ENCODE data around the gene STXBP3. TPM values are rescaled to one million over a fixed set of nuclear protein-coding genes. Genes with fewer than 3 reads are reported as not detected.

Gene STXBP3
- total and polyA plus RNA-seq, 4 experiments from 2014 or later: 69.0 to 92.5 (median 82.5) TPM

DNA sequence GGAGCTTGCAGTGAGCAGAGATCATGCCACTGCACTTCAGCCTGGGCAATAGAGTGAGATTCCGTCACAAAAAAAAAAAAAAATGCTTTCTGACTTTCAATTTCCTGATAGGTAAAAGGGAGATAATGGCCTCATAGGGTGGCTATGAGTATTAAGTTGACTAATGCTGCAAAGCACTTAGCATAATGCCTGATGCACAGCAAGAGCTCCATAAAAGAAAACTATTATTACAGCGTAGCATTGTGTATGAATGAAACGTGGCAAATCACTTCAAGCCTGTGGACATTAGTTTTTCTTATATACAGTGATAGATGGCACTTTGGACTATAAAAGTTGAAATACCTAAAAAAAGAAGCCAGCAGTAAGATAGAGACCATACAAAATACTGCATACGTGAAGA is 17.0 kb upstream of the STXBP3 start:
- no peaks in the 10 kb centered on the region for H3K36me3 Mint-ChIP-seq
- no peak overlapping the region for H3K27ac ChIP-seq (ENCODE audit: low read depth, low read length)
- no peaks in the 10 kb centered on the region for H3K4me1 Mint-ChIP-seq
- no peaks in the 10 kb centered on the region for H3K36me3 ChIP-seq (ENCODE audit: insufficient read depth, low read length)
- POLR2A ChIA-PET (ENCODE audit: partially characterized antibody): interaction anchor here (0.7 to 0.8 kb wide), 2 partner anchors 37 to 948 kb away, joined by 3 read pairs; partner anchors contain the start of gene PRPF38B
- no peaks in the 10 kb centered on the region for H3K27me3 ChIP-seq (ENCODE audit: insufficient read depth, low read length)
- no peaks in the 10 kb centered on the region for H3K4me1 ChIP-seq (ENCODE audit: insufficient read depth, low read length)
- no peak overlapping the region for H3K4me3 Mint-ChIP-seq
- no peaks in the 10 kb centered on the region for H3K9me3 Mint-ChIP-seq
- no peak overlapping the region for H3K27ac Mint-ChIP-seq
- no peak for DNase-seq
- intact Hi-C loops (cut with micrococcal nuclease): no loop called here
- peaks cover 7 to 8% of the 10 kb centered on the region in 2 donors for H3K27me3 Mint-ChIP-seq
- H3K9me3 ChIP-seq (ENCODE audit: control insufficient read depth in 1 of 2, low read length in 2 of 2): no peaks in the 10 kb centered on the region
- no peak overlapping the region for H3K4me3 ChIP-seq (ENCODE audit: low read length in 2 of 2)
- CTCF ChIA-PET (ENCODE audit: partially characterized antibody): interaction anchor here (0.7 to 1.0 kb wide), 2 partner anchors 11 to 32 kb away, joined by 3 read pairs; no protein-coding TSS in a partner anchor

DNA sequence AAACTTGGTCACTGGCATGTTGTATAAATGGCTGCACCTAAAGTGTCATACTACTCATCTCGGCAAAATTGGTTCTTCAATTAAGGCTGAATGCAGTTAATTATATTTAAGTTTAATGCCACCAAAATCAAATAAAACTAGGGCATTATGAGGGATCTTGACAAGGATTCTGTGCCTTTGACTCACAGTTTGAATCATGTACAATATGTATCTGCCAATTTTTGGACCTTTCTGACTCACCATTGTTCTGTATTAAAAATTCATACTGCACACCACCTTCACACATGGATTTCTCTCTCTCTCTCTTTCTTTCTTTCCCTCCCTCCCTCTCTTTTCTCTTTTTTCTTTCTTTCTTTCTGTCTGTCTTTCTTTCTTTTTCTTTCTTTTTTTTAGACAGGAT is 14.1 kb upstream of the STXBP3 start:
- no peaks in the 10 kb centered on the region for H3K9me3 ChIP-seq (ENCODE audit: control insufficient read depth in 1 of 2, low read length in 2 of 2)
- H3K4me1 Mint-ChIP-seq: no peaks in the 10 kb centered on the region
- ChIA-PET CTCF (ENCODE audit: partially characterized antibody) (no interaction called here), POLR2A (ENCODE audit: partially characterized antibody) (no interaction called here)
- H3K36me3 ChIP-seq (ENCODE audit: insufficient read depth, low read length): no peaks in the 10 kb centered on the region
- H3K27ac Mint-ChIP-seq: no peak overlapping the region
- no peaks in the 10 kb centered on the region for H3K36me3 Mint-ChIP-seq
- H3K4me3 Mint-ChIP-seq: no peak overlapping the region
- H3K9me3 Mint-ChIP-seq: no peaks in the 10 kb centered on the region
- H3K27me3 Mint-ChIP-seq: peaks cover 7 to 12% of the 10 kb centered on the region in 2 donors
- no peak for DNase-seq
- no peak overlapping the region for H3K27ac ChIP-seq (ENCODE audit: low read depth, low read length)
- H3K4me1 ChIP-seq (ENCODE audit: insufficient read depth, low read length): no peaks in the 10 kb centered on the region
- intact Hi-C loops (cut with micrococcal nuclease): no loop called here
- no peak overlapping the region for H3K4me3 ChIP-seq (ENCODE audit: low read length in 2 of 2)
- H3K27me3 ChIP-seq (ENCODE audit: insufficient read depth, low read length): no peaks in the 10 kb centered on the region

- Histone ChIP-seq H3K27me3 (ENCODE audit: insufficient read depth, low read length) (no peaks in the 10 kb centered on the region), H3K4me3 (ENCODE audit: low read length in 2 of 2) (no peak overlapping the region), H3K9me3 (ENCODE audit: control insufficient read depth in 1 of 2, low read length in 2 of 2) (no peaks in the 10 kb centered on the region), H3K36me3 (ENCODE audit: insufficient read depth, low read length) (no peaks in the 10 kb centered on the region), H3K4me1 (ENCODE audit: insufficient read depth, low read length) (no peaks in the 10 kb centered on the region), H3K27ac (ENCODE audit: low read depth, low read length) (no peak overlapping the region)
- no peak for DNase-seq
- peaks cover 3 to 7% of the 10 kb centered on the region in 2 donors for H3K27me3 Mint-ChIP-seq
- no peaks in the 10 kb centered on the region for H3K36me3 Mint-ChIP-seq
- H3K9me3 Mint-ChIP-seq: peaks cover 0 to 2% (median 0%) of the 10 kb centered on the region in 8 donors
- H3K4me3 Mint-ChIP-seq: no peak overlapping the region
- CTCF ChIA-PET (ENCODE audit: partially characterized antibody): no interaction called here
- H3K27ac Mint-ChIP-seq: no peak overlapping the region
- no peaks in the 10 kb centered on the region for H3K4me1 Mint-ChIP-seq
- POLR2A ChIA-PET (ENCODE audit: partially characterized antibody): no interaction called here
- intact Hi-C loops (cut with micrococcal nuclease): no loop called here
These were observed 12.2 kb upstream of the STXBP3 start for GRCh38 chr1:108734171-108734865.

DNA sequence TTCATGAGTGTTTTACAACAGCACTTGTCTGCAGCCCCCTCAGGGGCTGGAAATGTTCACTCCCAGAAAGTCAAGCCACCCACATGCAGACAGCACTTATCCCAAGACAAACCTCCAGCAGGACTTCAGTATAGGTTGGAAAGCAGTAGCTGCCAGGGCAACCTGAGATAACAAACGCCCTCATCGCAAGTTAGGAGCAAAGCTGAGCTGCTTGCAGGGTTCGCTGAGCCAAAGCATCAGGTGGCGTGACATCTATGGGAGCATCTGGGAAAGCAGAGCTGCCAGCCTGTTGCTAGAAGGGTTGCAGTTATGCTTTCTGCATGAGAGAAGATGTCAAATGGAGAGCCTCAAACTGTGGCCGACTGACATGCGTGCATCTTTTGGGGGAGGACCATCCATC is 4.2 kb upstream of the STXBP3 start:
- Mint-ChIP-seq H3K27ac (peak overlapping the region in 1 of 7 donors; percentile 19), H3K4me1 (peaks cover 3 to 11% (median 5%) of the 10 kb centered on the region in 4 donors), H3K4me3 (no peak overlapping the region), H3K27me3 (no peaks in the 10 kb centered on the region), H3K9me3 (peaks cover 0 to 7% (median 0%) of the 10 kb centered on the region in 8 donors), H3K36me3 (peaks cover 0 to 8% of the 10 kb centered on the region in 2 donors)
- Histone ChIP-seq H3K9me3 (ENCODE audit: control insufficient read depth in 1 of 2, low read length in 2 of 2) (no peaks in the 10 kb centered on the region), H3K4me3 (ENCODE audit: low read length in 2 of 2) (no peak overlapping the region), H3K27ac (ENCODE audit: low read depth, low read length) (no peak overlapping the region), H3K4me1 (ENCODE audit: insufficient read depth, low read length) (peaks cover 4% of the 10 kb centered on the region), H3K36me3 (ENCODE audit: insufficient read depth, low read length) (no peaks in the 10 kb centered on the region), H3K27me3 (ENCODE audit: insufficient read depth, low read length) (no peaks in the 10 kb centered on the region)
- POLR2A ChIA-PET (ENCODE audit: partially characterized antibody): no interaction called here
- intact Hi-C loops (cut with micrococcal nuclease): no loop called here
- no peak for DNase-seq
- CTCF ChIA-PET (ENCODE audit: partially characterized antibody): no interaction called here

- ChIA-PET CTCF (ENCODE audit: partially characterized antibody) (interaction anchor here (1.3 to 2.8 kb wide), 2 partner anchors 41 to 53 kb away, joined by 3 to 16 read pairs; partner anchors contain the start of gene PRPF38B), POLR2A (ENCODE audit: partially characterized antibody) (interaction anchor here (1.0 to 2.5 kb wide), 3 partner anchors 48 to 85 kb away, joined by 3 to 9 read pairs (median 6); partner anchors contain the start of genes HENMT1 and PRPF38B)
- Mint-ChIP-seq H3K4me1 (peaks cover 24 to 45% (median 32%) of the 10 kb centered on the region in 4 donors), H3K9me3 (peaks cover 0 to 5% (median 0%) of the 10 kb centered on the region in 8 donors), H3K36me3 (peaks cover 0 to 22% of the 10 kb centered on the region in 2 donors), H3K4me3 (peak overlapping the region; percentile 94 to 100 (median 99)), H3K27me3 (no peaks in the 10 kb centered on the region), H3K27ac (peak overlapping the region; percentile 94 to 100 (median 99))
- H3K9me3 ChIP-seq (ENCODE audit: control insufficient read depth in 1 of 2, low read length in 2 of 2): no peaks in the 10 kb centered on the region
- H3K27me3 ChIP-seq (ENCODE audit: insufficient read depth, low read length): no peaks in the 10 kb centered on the region
- H3K27ac ChIP-seq (ENCODE audit: low read depth, low read length): peak overlapping the region; percentile 95
- no peak overlapping the region for H3K4me3 ChIP-seq (ENCODE audit: low read length in 2 of 2)
- H3K36me3 ChIP-seq (ENCODE audit: insufficient read depth, low read length): no peaks in the 10 kb centered on the region
- intact Hi-C loops (cut with micrococcal nuclease): loop anchor here (1.0 to 5.0 kb wide), 8 partner anchors 43 to 681 kb away; partner anchors contain the start of genes CLCC1, GPSM2, PRPF38B and PSMA5
- H3K4me1 ChIP-seq (ENCODE audit: insufficient read depth, low read length): peaks cover 38% of the 10 kb centered on the region
- no peak for DNase-seq
These were observed 493 bp upstream of the STXBP3 start for GRCh38 chr1:108745980-108746381.

DNA sequence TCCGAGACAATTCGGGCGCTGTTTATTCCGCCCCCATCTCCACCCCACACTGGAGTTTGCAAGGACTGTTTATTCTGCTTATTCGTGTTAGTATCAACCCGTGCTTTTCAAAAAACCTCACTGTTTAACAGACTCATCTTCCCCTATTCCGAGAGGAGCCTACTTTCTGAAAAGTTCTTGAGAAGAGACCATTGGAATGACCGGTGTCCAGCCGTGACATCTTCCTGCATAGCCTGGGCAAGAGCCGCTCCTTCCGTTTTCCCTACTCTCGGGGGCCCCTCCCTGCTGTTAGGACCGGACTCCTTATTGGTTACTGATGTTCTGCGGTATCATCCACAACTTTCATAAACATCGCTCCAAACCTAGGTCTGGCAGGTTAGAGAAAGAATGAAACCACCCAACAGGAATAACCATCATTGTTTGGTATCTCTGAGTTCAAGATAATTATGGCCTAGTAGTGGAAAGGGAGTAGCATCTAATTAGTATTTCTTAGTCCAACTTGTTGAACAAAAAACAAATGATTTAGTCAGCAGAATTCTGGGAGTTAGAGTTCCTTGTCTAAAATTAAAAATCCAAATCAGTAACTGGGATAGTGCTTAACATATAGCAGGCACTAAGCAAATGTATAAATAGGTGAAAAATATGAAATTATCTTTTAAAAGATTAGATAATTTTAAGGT is 837 bp downstream of the STXBP3 start:
- H3K4me3 ChIP-seq (ENCODE audit: low read length in 2 of 2): peak overlapping the region; percentile 57 to 85
- ChIA-PET POLR2A (ENCODE audit: partially characterized antibody) (interaction anchor here (0.5 to 4.2 kb wide), 8 partner anchors 9 to 188 kb away, joined by 3 to 30 read pairs (median 4); partner anchors contain the start of genes EEIG2 and PRPF38B), CTCF (ENCODE audit: partially characterized antibody) (interaction anchor here (0.9 kb wide), 1 partner anchor 55 kb away, joined by 4 read pairs; the partner anchor contains the start of gene PRPF38B)
- peak overlapping the region; percentile 94 to 100 (median 98) for H3K27ac Mint-ChIP-seq
- no peaks in the 10 kb centered on the region for H3K27me3 Mint-ChIP-seq
- H3K4me1 Mint-ChIP-seq: peaks cover 25 to 47% (median 34%) of the 10 kb centered on the region in 4 donors
- peaks cover under 1 to 23% of the 10 kb centered on the region in 2 donors for H3K36me3 Mint-ChIP-seq
- no peaks in the 10 kb centered on the region for H3K9me3 ChIP-seq (ENCODE audit: control insufficient read depth in 1 of 2, low read length in 2 of 2)
- H3K27ac ChIP-seq (ENCODE audit: low read depth, low read length): peak overlapping the region; percentile 95
- peaks cover 41% of the 10 kb centered on the region for H3K4me1 ChIP-seq (ENCODE audit: insufficient read depth, low read length)
- H3K4me3 Mint-ChIP-seq: peak overlapping the region; percentile 92 to 100 (median 98)
- H3K27me3 ChIP-seq (ENCODE audit: insufficient read depth, low read length): no peaks in the 10 kb centered on the region
- peak in 4 of 5 donors; percentile 24 to 66 (median 27) for DNase-seq
- no peaks in the 10 kb centered on the region for H3K36me3 ChIP-seq (ENCODE audit: insufficient read depth, low read length)
- H3K9me3 Mint-ChIP-seq: peaks cover 0 to 5% (median 0%) of the 10 kb centered on the region in 8 donors
- intact Hi-C loops (cut with micrococcal nuclease): loop anchor here (2.0 to 5.0 kb wide), 2 partner anchors 45 to 680 kb away; partner anchors contain the start of gene PSMA5
